Osteocyte (in vitro differentiated cells): ENCODE results near the gene GUCY1A1. TPM values are rescaled to one million over a fixed set of nuclear protein-coding genes. Genes with fewer than 3 reads are reported as not detected.

Experiments used
- DNase-seq: peaks from one replicate; pipeline ENCODE4 v3.0.0; 2021; ENCODE audit warnings: mixed read lengths; ENCODE audit not compliant: unreplicated experiment; ENCODE audit errors: extremely low spot score
- H3K27ac Mint-ChIP-seq: one replicate; pipeline ENCODE4 v1.8.0; 2021; ENCODE audit warnings: mild to moderate bottlenecking, mixed read lengths; ENCODE audit not compliant: unreplicated experiment
- H3K27me3 Mint-ChIP-seq: one replicate; pipeline ENCODE4 v1.8.0; 2021; ENCODE audit warnings: mixed read lengths; ENCODE audit not compliant: unreplicated experiment
- H3K36me3 Mint-ChIP-seq: one replicate; pipeline ENCODE4 v1.8.0; 2021; ENCODE audit warnings: mixed read lengths; ENCODE audit not compliant: unreplicated experiment
- H3K4me1 Mint-ChIP-seq: one replicate; pipeline ENCODE4 v1.8.0; 2021; ENCODE audit warnings: mixed read lengths; ENCODE audit not compliant: unreplicated experiment
- H3K4me3 Mint-ChIP-seq: one replicate; pipeline ENCODE4 v1.8.0; 2021; ENCODE audit warnings: mild to moderate bottlenecking, moderate library complexity, mixed read lengths; ENCODE audit not compliant: unreplicated experiment
- H3K9me3 Mint-ChIP-seq: one replicate; pipeline ENCODE4 v1.8.0; 2021; ENCODE audit warnings: mixed read lengths; ENCODE audit not compliant: unreplicated experiment
- CTCF ChIP-seq: fragments of 200-600 bp; sonication (generic); IDR thresholded peaks from 2 replicates; pipeline ENCODE4 v1.5.0; 2021; ENCODE audit warnings: antibody characterized with exemption, mild to moderate bottlenecking, moderate library complexity
- total RNA-seq: library from RNA; stranded (reverse); gene quantifications from 2 replicates; pipeline ENCODE4 v1.2.1, GENCODE V29; 2021

The GUCY1A1 gene
- total RNA-seq, 1 donor from 2014 or later = 11.5 TPM

DNA sequence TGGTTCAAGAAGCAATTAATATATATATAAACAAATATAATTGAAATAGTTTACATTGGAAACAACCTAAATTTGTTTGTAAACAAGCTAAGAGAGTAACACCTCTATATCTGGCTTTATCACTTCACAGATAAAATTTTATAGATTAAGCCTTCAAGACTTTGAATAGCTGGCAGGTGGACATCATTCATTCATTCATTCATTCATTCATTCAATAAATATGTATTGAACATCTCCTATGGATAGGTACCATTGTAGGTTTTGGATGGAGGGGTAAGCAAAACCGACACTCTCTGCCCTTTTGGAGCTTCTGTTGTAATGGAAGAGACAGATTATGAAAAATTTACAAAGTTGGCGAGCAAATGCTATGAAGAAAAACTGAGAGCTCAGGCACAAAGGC is 35.2 kb downstream of the GUCY1A1 start:
- H3K4me3 Mint-ChIP-seq = no peak overlapping the region
- no peak for TF ChIP-seq CTCF
- peaks cover 24% of the 10 kb centered on the region for H3K36me3 Mint-ChIP-seq
- peaks cover 7% of the 10 kb centered on the region for H3K4me1 Mint-ChIP-seq
- peaks cover 6% of the 10 kb centered on the region for H3K27me3 Mint-ChIP-seq
- DNase-seq = no peak
- peaks cover 11% of the 10 kb centered on the region for H3K9me3 Mint-ChIP-seq
- no peak overlapping the region for H3K27ac Mint-ChIP-seq

GRCh38 chr4:155703486-155704247 is 37.0 kb downstream of the GUCY1A1 start:
- no peak overlapping the region for H3K4me3 Mint-ChIP-seq
- peaks cover 12% of the 10 kb centered on the region for H3K36me3 Mint-ChIP-seq
- TF ChIP-seq CTCF = no peak
- H3K9me3 Mint-ChIP-seq = peaks cover 5% of the 10 kb centered on the region
- DNase-seq = no peak
- H3K4me1 Mint-ChIP-seq = peaks cover 7% of the 10 kb centered on the region
- peaks cover 3% of the 10 kb centered on the region for H3K27me3 Mint-ChIP-seq
- no peak overlapping the region for H3K27ac Mint-ChIP-seq

- H3K4me3 Mint-ChIP-seq = no peak overlapping the region
- H3K9me3 Mint-ChIP-seq = peaks cover 4% of the 10 kb centered on the region
- no peak for DNase-seq
- H3K36me3 Mint-ChIP-seq = peaks cover 9% of the 10 kb centered on the region
- peaks cover 3% of the 10 kb centered on the region for H3K27me3 Mint-ChIP-seq
- H3K4me1 Mint-ChIP-seq = peaks cover 7% of the 10 kb centered on the region
- no peak for TF ChIP-seq CTCF
- no peak overlapping the region for H3K27ac Mint-ChIP-seq
Measured at GRCh38 chr4:155704841-155705404, 38.3 kb downstream of the GUCY1A1 start.

- TF ChIP-seq CTCF = no peak
- Mint-ChIP-seq H3K27ac (no peak overlapping the region), H3K4me3 (no peak overlapping the region), H3K9me3 (peaks cover 4% of the 10 kb centered on the region), H3K4me1 (peaks cover 7% of the 10 kb centered on the region), H3K27me3 (peaks cover 3% of the 10 kb centered on the region), H3K36me3 (peaks cover 9% of the 10 kb centered on the region)
- DNase-seq = no peak
Measured at GRCh38 chr4:155705664-155706063, 39.0 kb downstream of the GUCY1A1 start.

DNA sequence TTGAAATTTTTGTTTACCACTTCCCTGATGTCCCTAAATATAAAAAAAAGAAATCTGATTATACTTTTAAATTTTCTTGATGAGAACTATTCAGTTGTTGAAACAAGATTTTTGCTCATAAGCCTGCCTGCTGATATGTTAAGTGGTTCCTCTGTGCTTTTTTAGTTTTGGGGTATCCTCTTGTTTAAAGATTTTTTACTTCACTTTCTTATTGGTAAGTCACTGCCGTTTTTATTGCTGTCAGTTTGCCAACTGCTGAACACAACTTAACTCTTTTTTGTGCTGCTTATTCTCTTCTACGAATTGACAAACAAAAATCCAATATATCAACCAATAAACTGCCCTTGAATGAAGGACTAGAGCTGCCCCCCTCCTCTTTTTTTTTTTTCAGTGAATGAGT is 39.5 kb downstream of the GUCY1A1 start:
- no peak for TF ChIP-seq CTCF
- Mint-ChIP-seq H3K36me3 (peaks cover 13% of the 10 kb centered on the region), H3K9me3 (peaks cover 2% of the 10 kb centered on the region), H3K27ac (no peak overlapping the region), H3K4me1 (peaks cover 7% of the 10 kb centered on the region), H3K4me3 (no peak overlapping the region), H3K27me3 (peaks cover 3% of the 10 kb centered on the region)
- DNase-seq = no peak
